AG04449 (cell line): Measurements from ENCODE around the gene BRMS1.
"Not testable (repeated sequence)": the region's sequence is repeated elsewhere in the genome, so short reads cannot be mapped to it uniquely, and the experiment has no call there.

ENCODE experiments used
- CTCF ChIA-PET: fragments of 350-600 bp; formaldehyde crosslinking; extraction: SDS; loops from one replicate; lab custom pipeline; 2021; ENCODE audit warnings: antibody characterized with exemption; lab: Yijun Ruan, JAX
- POLR2A ChIA-PET: fragments of 400-600, 350-600 bp; formaldehyde crosslinking; extraction: SDS; loops from one replicate; lab custom pipeline; 2020; ENCODE audit warnings: antibody characterized with exemption, inconsistent platforms; lab: Yijun Ruan, JAX
- DNase-seq: peaks from one replicate; pipeline ENCODE4 v3.0.0-alpha.2; 2010; ENCODE audit warnings: low read depth, low spot score
- H3K4me3 ChIP-seq: 2 replicates; pipeline ENCODE4 v1.5.1; 2011; ENCODE audit warnings: low read depth, mild to moderate bottlenecking, control low read depth, low read length
- TF ChIP-seq, protein P1 (sequence below): IDR thresholded peaks from one replicate; pipeline ENCODE4 v1.5.1; 2011; ENCODE audit warnings: mild to moderate bottlenecking, moderate library complexity, low read length, control low read depth, inconsistent platforms; ENCODE audit not compliant: insufficient read depth; ENCODE audit errors: missing control alignments

Gene BRMS1

GRCh38 chr11:66324664-66325063 is 20.2 kb downstream of the BRMS1 start:
- H3K4me3 ChIP-seq = no peak overlapping the region
- ChIA-PET CTCF (interaction anchor here (3.8 kb wide), 1 partner anchor 13 kb away, joined by 61 read pairs; no protein-coding TSS in a partner anchor), POLR2A (interaction anchor here (0.9 to 3.7 kb wide), 5 partner anchors 8 to 36 kb away, joined by 3 to 64 read pairs (median 6); partner anchors contain the start of genes CD248, RIN1 and YIF1A)
- TF ChIP-seq, protein P1, sequence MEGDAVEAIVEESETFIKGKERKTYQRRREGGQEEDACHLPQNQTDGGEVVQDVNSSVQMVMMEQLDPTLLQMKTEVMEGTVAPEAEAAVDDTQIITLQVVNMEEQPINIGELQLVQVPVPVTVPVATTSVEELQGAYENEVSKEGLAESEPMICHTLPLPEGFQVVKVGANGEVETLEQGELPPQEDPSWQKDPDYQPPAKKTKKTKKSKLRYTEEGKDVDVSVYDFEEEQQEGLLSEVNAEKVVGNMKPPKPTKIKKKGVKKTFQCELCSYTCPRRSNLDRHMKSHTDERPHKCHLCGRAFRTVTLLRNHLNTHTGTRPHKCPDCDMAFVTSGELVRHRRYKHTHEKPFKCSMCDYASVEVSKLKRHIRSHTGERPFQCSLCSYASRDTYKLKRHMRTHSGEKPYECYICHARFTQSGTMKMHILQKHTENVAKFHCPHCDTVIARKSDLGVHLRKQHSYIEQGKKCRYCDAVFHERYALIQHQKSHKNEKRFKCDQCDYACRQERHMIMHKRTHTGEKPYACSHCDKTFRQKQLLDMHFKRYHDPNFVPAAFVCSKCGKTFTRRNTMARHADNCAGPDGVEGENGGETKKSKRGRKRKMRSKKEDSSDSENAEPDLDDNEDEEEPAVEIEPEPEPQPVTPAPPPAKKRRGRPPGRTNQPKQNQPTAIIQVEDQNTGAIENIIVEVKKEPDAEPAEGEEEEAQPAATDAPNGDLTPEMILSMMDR = no peak
- DNase-seq = no peak

DNA sequence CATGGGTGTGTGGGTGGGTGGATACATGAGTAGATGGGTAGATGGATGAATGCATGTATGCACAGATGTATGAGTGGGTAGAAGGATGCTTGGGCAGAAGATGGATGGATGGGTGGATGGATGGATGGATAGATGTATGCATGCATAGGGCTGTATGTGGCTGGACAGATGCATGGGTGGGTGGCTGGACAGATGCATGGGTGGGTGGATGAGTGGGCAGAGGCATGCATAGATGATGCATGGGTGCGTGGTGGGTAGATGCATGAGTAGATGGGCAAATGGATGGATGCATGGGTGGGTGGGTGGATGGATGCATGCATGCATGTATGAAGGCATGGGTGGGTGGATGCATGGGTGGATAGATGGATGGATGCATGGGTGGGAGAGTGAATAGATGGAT is 21.2 kb downstream of the BRMS1 start:
- TF ChIP-seq, protein P1 = no peak
- ChIA-PET CTCF (interaction anchor here (3.8 kb wide), 1 partner anchor 12 kb away, joined by 61 read pairs; no protein-coding TSS in a partner anchor), POLR2A (interaction anchor here (0.6 to 1.1 kb wide), 2 partner anchors 11 to 53 kb away, joined by 4 to 6 read pairs; no protein-coding TSS in a partner anchor)

DNA sequence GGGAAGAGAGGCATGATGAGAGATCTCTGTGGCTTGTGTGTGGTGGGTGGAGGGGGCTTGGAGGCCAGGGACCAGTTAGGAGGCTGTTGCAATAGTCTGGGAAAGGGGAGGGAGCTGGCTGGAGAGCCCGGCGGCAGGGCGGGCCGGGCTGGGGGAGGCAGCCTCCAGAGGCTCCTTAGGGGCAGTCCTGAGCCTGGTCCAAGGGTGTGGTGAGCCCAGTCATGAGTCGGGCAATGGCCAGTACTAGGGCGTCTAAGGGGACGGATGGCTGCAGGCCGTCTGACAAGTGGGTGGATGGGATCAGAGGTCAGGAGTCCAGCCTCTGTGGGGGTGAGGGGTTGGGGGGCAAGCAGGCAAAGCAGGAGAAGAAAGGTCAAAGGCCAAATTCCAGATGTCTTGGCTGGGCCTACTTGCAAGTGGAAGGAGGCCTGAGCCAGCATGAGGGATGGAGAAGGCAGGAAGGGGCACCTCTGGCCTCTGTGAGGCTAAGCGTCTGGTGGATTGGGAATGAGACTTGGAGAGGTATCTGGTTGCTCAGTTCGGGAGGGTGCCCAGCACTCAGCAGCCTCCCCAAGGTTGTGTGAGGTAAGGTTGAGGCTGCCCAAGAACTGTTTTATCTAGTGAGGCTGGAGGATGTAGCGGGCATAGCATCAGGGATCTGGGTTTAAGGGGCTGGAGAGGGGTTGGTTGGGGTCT is 22.0 kb downstream of the BRMS1 start:
- ChIA-PET POLR2A (interaction anchor here (1.7 kb wide), 1 partner anchor 10 kb away, joined by 7 read pairs; no protein-coding TSS in a partner anchor), CTCF (interaction anchor here (1.7 to 2.0 kb wide), 2 partner anchors 10 to 13 kb away, joined by 6 to 18 read pairs; partner anchors contain the start of gene RIN1)
- DNase-seq = no peak
- H3K4me3 ChIP-seq = no peak overlapping the region
- TF ChIP-seq, protein P1 = no peak

More for the DNA sequence above, 21.2 kb downstream of the BRMS1 start:
- H3K4me3 ChIP-seq = no peak overlapping the region
- DNase-seq = no peak

DNA sequence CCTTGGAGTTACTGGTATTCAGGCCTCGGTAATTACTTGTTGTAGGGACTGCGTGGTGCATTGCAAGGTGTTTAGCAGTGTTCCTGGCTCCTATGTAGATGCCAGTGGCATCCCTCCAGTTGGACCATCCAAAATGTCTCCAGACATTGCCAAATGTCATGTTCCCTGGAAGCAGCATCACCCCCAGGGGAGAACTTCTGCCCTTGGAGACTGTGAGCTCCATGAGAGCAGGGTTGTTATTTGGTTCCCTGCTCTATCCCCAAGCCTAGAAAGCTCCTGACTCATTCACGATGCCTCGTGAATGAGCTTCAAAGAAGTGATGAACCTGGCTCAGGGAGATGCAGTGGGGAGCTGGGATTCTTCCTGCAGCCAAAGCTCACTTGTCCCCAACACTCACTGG is 23.3 kb downstream of the BRMS1 start:
- H3K4me3 ChIP-seq = no peak overlapping the region
- TF ChIP-seq, protein P1 = no peak
- ChIA-PET CTCF (interaction anchor here (1.7 to 2.0 kb wide), 2 partner anchors 9 to 14 kb away, joined by 6 to 18 read pairs; partner anchors contain the start of gene RIN1), POLR2A (interaction anchor here (1.7 kb wide), 1 partner anchor 9 kb away, joined by 7 read pairs; no protein-coding TSS in a partner anchor)
- DNase-seq = no peak

- POLR2A ChIA-PET, DNase-seq, H3K4me3 ChIP-seq, CTCF ChIA-PET: not testable (repeated sequence)
Measured at GRCh38 chr11:66320748-66321147, 24.2 kb downstream of the BRMS1 start.

- CTCF ChIA-PET, H3K4me3 ChIP-seq, POLR2A ChIA-PET, DNase-seq: not testable (repeated sequence)
Measured at GRCh38 chr11:66320289-66320688, 24.6 kb downstream of the BRMS1 start.

GRCh38 chr11:66318600-66318970 is 26.3 kb downstream of the BRMS1 start:
- H3K4me3 ChIP-seq = no peak overlapping the region
- CTCF ChIA-PET = interaction anchor here (0.9 to 2.7 kb wide), 8 partner anchors 8 to 70 kb away, joined by 3 to 14 read pairs (median 7); partner anchors contain the start of gene RIN1
- POLR2A ChIA-PET = interaction anchor here (2.7 to 4.1 kb wide), 2 partner anchors 7 to 17 kb away, joined by 29 to 64 read pairs; partner anchors contain the start of gene RIN1
- no peak for DNase-seq
- TF ChIP-seq, protein P1 = no peak
